HepG2 (cell line): ENCODE results near the gene XKR3. TPM values are rescaled to one million over a fixed set of nuclear protein-coding genes. Genes with fewer than 3 reads are reported as not detected.

Experiments used
- ATAC-seq: fragments of 200-7000 bp; cut with Tn5 transposase; 3 replicates; pipeline ENCODE4 v1.9.1; 2020; ENCODE audit warnings: mild to moderate bottlenecking, moderate library complexity
- BruUV-seq: library from RNA; stranded (reverse); fragments of 400-500 nt; replicated peaks from 2 replicates; lab custom pipeline; 2021; lab: Mats Ljungman, UMichigan
- CTCF ChIA-PET: fragments of 300-600 bp; formaldehyde crosslinking; extraction: SDS; loops from one replicate; lab custom pipeline; 2021; ENCODE audit warnings: low total read pairs, inconsistent platforms, low intra/inter-chr PET ratio; lab: Yijun Ruan, JAX
- POLR2A ChIA-PET: fragments of 350-600 bp; sonication (Branson Sonifier 250); formaldehyde crosslinking; loops from one replicate; lab custom pipeline; 2020; ENCODE audit warnings: antibody characterized with exemption, inconsistent platforms; lab: Yijun Ruan, JAX
- DNase-seq: peaks from one replicate; pipeline ENCODE4 v3.0.0-alpha.2; 2015; ENCODE audit warnings: low spot score
- FAIRE-seq: peaks from 3 replicates; lab custom pipeline; 2011; peaks lifted over from hg19 to GRCh38; lab: Jason Lieb, UNC
- H2AFZ ChIP-seq: one replicate; pipeline ENCODE4 v1.6.1; 2011; ENCODE audit warnings: low read length, inconsistent platforms
- H3K27ac ChIP-seq: fragments of 300-600 bp; 3 replicates; pipeline ENCODE4 v1.8.0; 2011; ENCODE audit warnings: mixed run types, mild to moderate bottlenecking, mixed read lengths, low read length, inconsistent platforms; ENCODE audit not compliant: insufficient read depth; ENCODE audit errors: extremely low read length
- H3K27me3 ChIP-seq, 2 experiments: fragments of 200-600 bp in 1 of 2; 2 replicates in 1 of 2; 3 replicates in 1 of 2; pipeline versions ENCODE4 v1.6.0 to v1.8.0; 2011; ENCODE audit warnings: low read length in 2 of 2, mild to moderate bottlenecking in 2 of 2, moderate library complexity in 2 of 2, inconsistent platforms in 1 of 2; ENCODE audit not compliant: insufficient read depth in 2 of 2, control insufficient read depth in 1 of 2
- H3K36me3 ChIP-seq, 2 experiments: fragments of 200-600 bp in 1 of 2; replicated peaks in 1 of 2; 2 replicates in 1 of 2; 3 replicates in 1 of 2; pipeline versions ENCODE4 v1.5.1 to v1.8.0; 2011; ENCODE audit warnings: low read length in 2 of 2, inconsistent platforms in 1 of 2; ENCODE audit not compliant: insufficient read depth in 2 of 2, control insufficient read depth in 1 of 2
- H3K4me1 ChIP-seq: 2 replicates; pipeline ENCODE4 v1.5.1; 2012; ENCODE audit warnings: low read length, inconsistent platforms; ENCODE audit not compliant: insufficient read depth
- H3K4me2 ChIP-seq: 2 replicates; pipeline ENCODE4 v1.6.0; 2011; ENCODE audit warnings: low read depth, low read length, inconsistent platforms
- H3K4me3 ChIP-seq, 3 experiments: fragments of 200-600 bp in 1 of 3; sonication (generic), shearing (Covaris generic) in 1 of 3; replicated peaks in 1 of 3; 2 replicates each; pipeline ENCODE4 v1.5.1; 2011 to 2016; ENCODE audit warnings: low read length in 3 of 3, inconsistent platforms in 2 of 3, low read depth in 2 of 3, mild to moderate bottlenecking in 2 of 3, control low read depth in 1 of 3, mixed read lengths in 1 of 3; ENCODE audit not compliant: insufficient read depth in 1 of 3
- H3K79me2 ChIP-seq: one replicate; pipeline ENCODE4 v1.6.1; 2011; ENCODE audit warnings: low read length, inconsistent platforms; ENCODE audit not compliant: insufficient read depth
- H3K9ac ChIP-seq: 2 replicates; pipeline ENCODE4 v1.6.0; 2011; ENCODE audit warnings: mild to moderate bottlenecking, low read depth, low read length, inconsistent platforms; ENCODE audit not compliant: insufficient read depth
- H3K9me3 ChIP-seq: 2 replicates; pipeline ENCODE4 v1.5.1; 2012; ENCODE audit warnings: mild to moderate bottlenecking, low read length
- H4K20me1 ChIP-seq: 2 replicates; pipeline ENCODE4 v1.6.0; 2011; ENCODE audit warnings: inconsistent platforms, mild to moderate bottlenecking, low read length, moderate library complexity; ENCODE audit not compliant: insufficient read depth
- BRF2 ChIP-seq: sonication (generic); formaldehyde crosslinking; IDR thresholded peaks from 2 replicates; pipeline ENCODE4 v1.8.1; 2022; ENCODE audit warnings: mild to moderate bottlenecking, missing genetic modification reagents
- CTCF ChIP-seq: sonication (generic); formaldehyde crosslinking; IDR thresholded peaks from 2 replicates; pipeline ENCODE4 v1.5.0; 2020; ENCODE audit warnings: mild to moderate bottlenecking, missing genetic modification reagents, moderate library complexity
- FOSL2 ChIP-seq: sonication (generic); formaldehyde crosslinking; IDR thresholded peaks from 2 replicates; pipeline ENCODE4 v1.4.0; 2020; ENCODE audit warnings: missing genetic modification reagents
- FOXK2 ChIP-seq: fragments of 450-650 bp; IDR thresholded peaks from 2 replicates; pipeline ENCODE4 v1.6.1; 2016
- IRF1 ChIP-seq: sonication (generic); formaldehyde crosslinking; IDR thresholded peaks from 2 replicates; pipeline ENCODE4 v1.4.0; 2020; ENCODE audit warnings: low read depth, mild to moderate bottlenecking, missing genetic modification reagents
- MYC ChIP-seq: sonication (generic); formaldehyde crosslinking; IDR thresholded peaks from 2 replicates; pipeline ENCODE4 v1.9.0; 2021; ENCODE audit warnings: missing genetic modification reagents, borderline replicate concordance
- NFYB ChIP-seq: sonication (generic); formaldehyde crosslinking; IDR thresholded peaks from 2 replicates; pipeline ENCODE4 v1.4.0; 2020; ENCODE audit warnings: missing genetic modification reagents
- POLR2AphosphoS5 ChIP-seq: IDR thresholded peaks from 2 replicates; pipeline ENCODE4 v1.6.1; 2012; ENCODE audit warnings: low read depth, low read length
- RORA ChIP-seq: sonication (generic); formaldehyde crosslinking; IDR thresholded peaks from 2 replicates; pipeline ENCODE4 v1.5.0; 2020; ENCODE audit warnings: mild to moderate bottlenecking, missing genetic modification reagents, moderate library complexity
- SMARCE1 ChIP-seq: fragments of 450-650 bp; IDR thresholded peaks from 2 replicates; pipeline ENCODE4 v1.6.1; 2017; ENCODE audit warnings: borderline replicate concordance
- ZSCAN21 ChIP-seq: sonication (generic); formaldehyde crosslinking; IDR thresholded peaks from 2 replicates; pipeline ENCODE4 v1.8.0; 2022; ENCODE audit warnings: mild to moderate bottlenecking, missing genetic modification reagents, moderate library complexity, borderline replicate concordance
- WGBS: methylation state at CpG from one replicate; pipeline ENCODE4 v1.1.6; 2017; ENCODE audit warnings: low lambda C conversion rate; 5-methylcytosine and 5-hydroxymethylcytosine counted together
- in situ Hi-C: cut with HindIII; loops from 2 replicates; pipeline ENCODE4 v1.10.0; 2017; ENCODE audit warnings: low pct_unique_long_range_greater_than_20kb; ENCODE audit not compliant: extremely low pct_ligation_motif_present
- intact Hi-C: fragments of 100-400 bp; cut with micrococcal nuclease; formaldehyde crosslinking; loops from one replicate; pipeline ENCODE4 v1.10.0; 2022; ENCODE audit not compliant: unreplicated experiment
- polyA plus RNA-seq, 8 experiments: library from polyadenylated mRNA; depleted of rRNA in 3 of 8; stranded (reverse) in 7 of 8; unstranded in 1 of 8; fragments of >200 nt; fragmentation: Illumina TruSeq in 4 of 8; extraction: Trizol in 4 of 8; gene quantifications; 2 replicates each; pipeline versions ENCODE4 v1.2.1 to v1.2.3, GENCODE V29; 2011 to 2016; ENCODE audit warnings: low read depth in 4 of 8, missing spikeins in 1 of 8, mixed read lengths in 1 of 8; ENCODE audit not compliant: insufficient read depth in 1 of 8
- total RNA-seq, 5 experiments: library from RNA; depleted of rRNA; stranded (reverse); fragments of >200 nt; fragmentation: Illumina TruSeq; extraction: Trizol; gene quantifications; 2 replicates each; pipeline ENCODE4 v1.2.3, GENCODE V29; 2016; ENCODE audit warnings: low read depth in 1 of 5

Gene XKR3
- total and polyA plus RNA-seq, 2 of the 13 experiments (the other 11 are each of a cell fraction or from before 2014, with no cell fraction given): not detected

- ATAC-seq (no peak), DNase-seq (no peak)
- H3K27me3 ChIP-seq: no peaks in the 10 kb centered on the region
- no peaks in the 10 kb centered on the region for H3K4me1 ChIP-seq
- no peak overlapping the region for H3K27ac ChIP-seq
- in situ Hi-C loops (no loop called here), intact Hi-C loops (no loop called here)
- H3K36me3 ChIP-seq: no peaks in the 10 kb centered on the region
- CTCF ChIA-PET: no interaction called here
- WGBS: 5% methylated on average over 4 of the region's 4 CpGs
- no peak overlapping the region for H3K4me2 ChIP-seq
- no peak for TF ChIP-seq FOSL2 (CRISPR knock-in tag)
- no peak for TF ChIP-seq BRF2
- no peak for TF ChIP-seq IRF1
- no peak for TF ChIP-seq MYC (CRISPR knock-in tag)
- TF ChIP-seq, all 625 proteins: peak for 0
- POLR2A ChIA-PET: no interaction called here
- H4K20me1 ChIP-seq: no peaks in the 10 kb centered on the region
- no peaks in the 10 kb centered on the region for H3K79me2 ChIP-seq
- no peak overlapping the region for H2AFZ ChIP-seq
- no peak for FAIRE-seq
- H3K9ac ChIP-seq: no peak overlapping the region
- BruUV-seq: no TSS peak
- H3K9me3 ChIP-seq: no peaks in the 10 kb centered on the region
- H3K4me3 ChIP-seq: no peak overlapping the region
These were observed 35.2 kb downstream of the XKR3 start for GRCh38 chr22:16789860-16790493.

- H3K36me3 ChIP-seq: no peaks in the 10 kb centered on the region
- H3K79me2 ChIP-seq: no peaks in the 10 kb centered on the region
- no peak overlapping the region for H3K9ac ChIP-seq
- no peak for TF ChIP-seq ZSCAN21
- 0 out of 2 replicates have a peak, but pooled peaks have one; percentile 4 for TF ChIP-seq CTCF (CRISPR knock-in tag)
- TF ChIP-seq RORA (CRISPR knock-in tag): no peak
- no peak for TF ChIP-seq NFYB (CRISPR knock-in tag)
- no peak for TF ChIP-seq FOXK2
- no peak for TF ChIP-seq SMARCE1
- TF ChIP-seq POLR2AphosphoS5: no peak
- BruUV-seq: no TSS peak
- H3K4me2 ChIP-seq: no peak overlapping the region
- H3K27me3 ChIP-seq: no peaks in the 10 kb centered on the region
- H4K20me1 ChIP-seq: no peaks in the 10 kb centered on the region
- no peak overlapping the region for H3K27ac ChIP-seq
- ATAC-seq (peak; percentile 88), DNase-seq (peak; percentile 5), FAIRE-seq (peak; percentile 36)
- CTCF ChIA-PET: no interaction called here
- POLR2A ChIA-PET: no interaction called here
- H3K4me1 ChIP-seq: no peaks in the 10 kb centered on the region
- no peak overlapping the region for H2AFZ ChIP-seq
- H3K9me3 ChIP-seq: no peaks in the 10 kb centered on the region
- H3K4me3 ChIP-seq: no peak overlapping the region
- intact Hi-C loops (no loop called here), in situ Hi-C loops (no loop called here)
- WGBS: 8% methylated on average over 8 of the region's 8 CpGs
These were observed 41.3 kb downstream of the XKR3 start for GRCh38 chr22:16783930-16784354.
